DMS53 (cell line): ENCODE results near the gene LMX1A.

Source experiments
- DNase-seq: peaks from one replicate; lab custom pipeline; 2025; lab: John Stamatoyannopoulos, UW

Gene LMX1A

GRCh38 chr1:165162671-165163241 is 193.8 kb downstream of the LMX1A start:
- DNase-seq = peak; percentile 95

- DNase-seq = no peak
Observed at GRCh38 chr1:165161130-165161529, 195.4 kb downstream of the LMX1A start.

GRCh38 chr1:165153182-165153581 is 203.3 kb downstream of the LMX1A start:
- DNase-seq = no peak

GRCh38 chr1:165152727-165153126 is 203.8 kb downstream of the LMX1A start:
- DNase-seq = peak; percentile 71

- peak; percentile 73 for DNase-seq
Observed at GRCh38 chr1:165152109-165152508, 204.4 kb downstream of the LMX1A start.
